Progenitor cell of endocrine pancreas (in vitro differentiated cells): ENCODE measurements around the gene VSIG1. TPM values are rescaled to one million over a fixed set of nuclear protein-coding genes. Genes with fewer than 3 reads are reported as not detected.

Source experiments
- DNase-seq: peaks from one replicate; pipeline ENCODE4 v3.0.0; 2021; ENCODE audit warnings: low spot score; ENCODE audit not compliant: unreplicated experiment
- H3K27ac Mint-ChIP-seq: 2 replicates; pipeline ENCODE4 v1.8.0; 2021; ENCODE audit warnings: mild to moderate bottlenecking, moderate library complexity, mixed read lengths
- H3K27me3 Mint-ChIP-seq: 2 replicates; pipeline ENCODE4 v1.8.0; 2021; ENCODE audit warnings: mixed read lengths
- H3K36me3 Mint-ChIP-seq: 2 replicates; pipeline ENCODE4 v1.8.0; 2022; ENCODE audit warnings: mixed read lengths; ENCODE audit not compliant: insufficient read depth
- H3K4me1 Mint-ChIP-seq: 2 replicates; pipeline ENCODE4 v1.8.0; 2021; ENCODE audit warnings: low read depth, mixed read lengths
- H3K4me3 Mint-ChIP-seq: 2 replicates; pipeline ENCODE4 v1.8.0; 2021; ENCODE audit warnings: low read depth, mild to moderate bottlenecking, moderate library complexity, mixed read lengths
- H3K9me3 Mint-ChIP-seq: 2 replicates; pipeline ENCODE4 v1.8.0; 2021; ENCODE audit warnings: low read depth, mixed read lengths
- total RNA-seq: library from RNA; stranded (reverse); gene quantifications from 2 replicates; pipeline ENCODE4 v1.2.1, GENCODE V29; 2021
- TF ChIP-seq, protein P1 (sequence below): fragments of 200-600 bp; sonication (generic); IDR thresholded peaks from one replicate; pipeline ENCODE4 v1.5.0; 2021; ENCODE audit warnings: antibody characterized with exemption, mild to moderate bottlenecking; ENCODE audit not compliant: unreplicated experiment

The VSIG1 gene
- total RNA-seq, 1 donor from 2014 or later = 67.9 TPM

GRCh38 chrX:108019382-108019875 is 25.4 kb upstream of the VSIG1 start:
- no peak overlapping the region for H3K27ac Mint-ChIP-seq
- H3K4me3 Mint-ChIP-seq = no peak overlapping the region
- no peak for DNase-seq
- no peaks in the 10 kb centered on the region for H3K27me3 Mint-ChIP-seq
- TF ChIP-seq, protein P1, sequence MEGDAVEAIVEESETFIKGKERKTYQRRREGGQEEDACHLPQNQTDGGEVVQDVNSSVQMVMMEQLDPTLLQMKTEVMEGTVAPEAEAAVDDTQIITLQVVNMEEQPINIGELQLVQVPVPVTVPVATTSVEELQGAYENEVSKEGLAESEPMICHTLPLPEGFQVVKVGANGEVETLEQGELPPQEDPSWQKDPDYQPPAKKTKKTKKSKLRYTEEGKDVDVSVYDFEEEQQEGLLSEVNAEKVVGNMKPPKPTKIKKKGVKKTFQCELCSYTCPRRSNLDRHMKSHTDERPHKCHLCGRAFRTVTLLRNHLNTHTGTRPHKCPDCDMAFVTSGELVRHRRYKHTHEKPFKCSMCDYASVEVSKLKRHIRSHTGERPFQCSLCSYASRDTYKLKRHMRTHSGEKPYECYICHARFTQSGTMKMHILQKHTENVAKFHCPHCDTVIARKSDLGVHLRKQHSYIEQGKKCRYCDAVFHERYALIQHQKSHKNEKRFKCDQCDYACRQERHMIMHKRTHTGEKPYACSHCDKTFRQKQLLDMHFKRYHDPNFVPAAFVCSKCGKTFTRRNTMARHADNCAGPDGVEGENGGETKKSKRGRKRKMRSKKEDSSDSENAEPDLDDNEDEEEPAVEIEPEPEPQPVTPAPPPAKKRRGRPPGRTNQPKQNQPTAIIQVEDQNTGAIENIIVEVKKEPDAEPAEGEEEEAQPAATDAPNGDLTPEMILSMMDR = no peak
- H3K36me3 Mint-ChIP-seq = no peaks in the 10 kb centered on the region
- H3K4me1 Mint-ChIP-seq = peaks cover 5% of the 10 kb centered on the region
- peaks cover 5% of the 10 kb centered on the region for H3K9me3 Mint-ChIP-seq

DNA sequence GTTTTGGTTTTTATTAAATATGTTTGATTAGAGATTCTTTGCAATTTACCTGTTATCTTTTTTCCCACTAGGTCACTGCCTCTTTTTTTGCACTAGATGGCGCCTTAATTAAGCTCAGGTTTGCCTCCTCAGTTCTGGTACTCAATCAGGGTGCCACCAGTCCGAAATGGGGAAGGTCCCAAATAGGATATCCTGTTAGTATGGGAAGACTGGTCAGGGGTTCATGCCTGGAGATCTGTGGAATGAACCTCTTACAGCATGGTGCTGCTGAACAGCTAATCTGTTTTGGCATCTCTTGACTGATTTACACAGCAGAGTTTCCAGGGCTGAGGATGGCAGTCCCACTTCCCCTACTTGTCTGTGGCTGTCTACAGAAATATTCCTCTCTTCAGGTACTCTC is 24.2 kb upstream of the VSIG1 start:
- Mint-ChIP-seq H3K9me3 (peaks cover 10% of the 10 kb centered on the region), H3K4me1 (peaks cover 5% of the 10 kb centered on the region), H3K27me3 (no peaks in the 10 kb centered on the region), H3K36me3 (no peaks in the 10 kb centered on the region), H3K27ac (no peak overlapping the region), H3K4me3 (no peak overlapping the region)
- TF ChIP-seq, protein P1 = peak; percentile 55
- no peak for DNase-seq

GRCh38 chrX:108022491-108023089 is 22.3 kb upstream of the VSIG1 start:
- DNase-seq = no peak
- TF ChIP-seq, protein P1 = no peak
- Mint-ChIP-seq H3K27ac (no peak overlapping the region), H3K36me3 (no peaks in the 10 kb centered on the region), H3K27me3 (no peaks in the 10 kb centered on the region), H3K4me1 (peaks cover 2% of the 10 kb centered on the region), H3K4me3 (no peak overlapping the region), H3K9me3 (peaks cover 10% of the 10 kb centered on the region)

GRCh38 chrX:108025376-108025775 is 19.5 kb upstream of the VSIG1 start:
- H3K4me1 Mint-ChIP-seq = peaks cover 12% of the 10 kb centered on the region
- H3K4me3 Mint-ChIP-seq = no peak overlapping the region
- TF ChIP-seq, protein P1 = no peak
- no peak overlapping the region for H3K27ac Mint-ChIP-seq
- peaks cover 10% of the 10 kb centered on the region for H3K9me3 Mint-ChIP-seq
- H3K36me3 Mint-ChIP-seq = no peaks in the 10 kb centered on the region
- no peaks in the 10 kb centered on the region for H3K27me3 Mint-ChIP-seq
- DNase-seq = no peak

DNA sequence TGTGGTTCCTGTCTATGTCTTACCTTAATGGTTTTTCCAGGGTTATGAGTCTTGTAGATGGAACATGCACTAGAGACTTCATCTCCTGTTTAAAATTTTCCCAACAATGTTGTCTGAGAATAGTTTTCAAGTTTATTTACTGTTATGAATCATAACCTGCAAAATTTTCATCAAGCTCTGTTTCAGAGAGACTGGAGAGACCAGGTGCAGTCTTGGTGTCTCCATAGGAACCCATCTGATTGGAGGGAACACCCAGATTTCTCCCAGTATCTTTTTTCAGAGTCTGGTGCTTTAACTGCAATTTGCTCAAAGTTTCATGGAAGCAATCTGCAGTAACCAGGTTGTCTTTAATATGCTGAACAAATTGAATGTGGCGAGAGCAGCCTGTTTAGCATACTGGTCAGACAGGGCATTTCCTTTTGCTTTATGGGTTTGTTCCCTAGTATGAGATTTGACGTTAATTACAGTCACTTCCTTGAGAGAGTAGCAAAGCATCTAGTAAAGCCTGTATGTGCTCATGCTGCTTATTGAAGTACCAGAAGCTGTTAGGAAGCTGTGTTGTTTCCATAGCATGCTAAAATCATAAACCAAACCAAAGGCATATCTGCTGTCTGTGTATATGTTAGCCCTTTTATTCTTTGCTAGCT is 18.8 kb upstream of the VSIG1 start:
- Mint-ChIP-seq H3K36me3 (no peaks in the 10 kb centered on the region), H3K27ac (no peak overlapping the region), H3K9me3 (peaks cover 10% of the 10 kb centered on the region), H3K27me3 (no peaks in the 10 kb centered on the region), H3K4me3 (no peak overlapping the region), H3K4me1 (peaks cover 15% of the 10 kb centered on the region)
- DNase-seq = no peak
- TF ChIP-seq, protein P1 = no peak
